ENCODE measurements around the gene MAP4K2. TPM values are rescaled to one million over a fixed set of nuclear protein-coding genes. Genes with fewer than 3 reads are reported as not detected.

Gene MAP4K2
- total RNA-seq, 1 experiment from 2014 or later = 24.7 TPM

- H3T11ph ChIP-seq (ENCODE audit: low read length) = no peak overlapping the region
- no peak overlapping the region for H2BK15ac ChIP-seq (ENCODE audit: low read depth, low read length)
- no peaks in the 10 kb centered on the region for H3K27me3 ChIP-seq (ENCODE audit: insufficient read depth, low read length)
- no peak overlapping the region for H2BK120ac ChIP-seq (ENCODE audit: low read depth, low read length, poor library complexity, severe bottlenecking)
- no peaks in the 10 kb centered on the region for H3K23me2 ChIP-seq (ENCODE audit: insufficient read length, low read depth, low read length, poor library complexity, severe bottlenecking)
- H3K27ac ChIP-seq (ENCODE audit: insufficient read length, low read depth, low read length) = no peak overlapping the region
- H2BK5ac ChIP-seq (ENCODE audit: insufficient read length, low read length) = no peak overlapping the region
- H3K4me1 Mint-ChIP-seq = peaks cover 24 to 34% of the 10 kb centered on the region in 2 experiments
- peaks cover 19% of the 10 kb centered on the region for H3K79me2 ChIP-seq (ENCODE audit: insufficient read depth, low read length)
- no peak overlapping the region for H3K56ac ChIP-seq (ENCODE audit: insufficient read length, low read depth, low read length)
- H4K5ac ChIP-seq (ENCODE audit: insufficient read length, low read depth, low read length) = no peak overlapping the region
- peak overlapping the region in 1 of 3 experiments; percentile 86; a peak in 2 of 7 replicates for H3K27ac Mint-ChIP-seq
- WGBS (ENCODE audit: extremely low coverage, insufficient read length, low lambda C conversion rate) = no CpG with 5 or more reads among the region's 2 CpGs
- no peak overlapping the region for H3K18ac ChIP-seq (ENCODE audit: insufficient read length, low read depth, low read length)
- H3K9me3 Mint-ChIP-seq = no peaks in the 10 kb centered on the region
- peaks cover 91 to 100% (median 100%) of the 10 kb centered on the region in 3 experiments for H3K36me3 Mint-ChIP-seq (ENCODE audit: insufficient read depth in 1 of 3, low read depth in 3 of 3)
- no peak overlapping the region for H4K8ac ChIP-seq (replicated peaks; ENCODE audit: insufficient read length, low read depth, low read length)
- H3K79me1 ChIP-seq (ENCODE audit: insufficient read depth, low read depth, low read length, poor library complexity, severe bottlenecking) = peaks cover 10% of the 10 kb centered on the region
- no peaks in the 10 kb centered on the region for H3K27me3 Mint-ChIP-seq (ENCODE audit: low read depth)
- H3K14ac ChIP-seq (ENCODE audit: insufficient read depth, low read length) = no peak overlapping the region
- H4K91ac ChIP-seq (ENCODE audit: insufficient read length, low read depth, low read length) = no peak overlapping the region
- H4K20me1 ChIP-seq (ENCODE audit: control insufficient read depth, insufficient read depth, insufficient read length) = peaks cover 3% of the 10 kb centered on the region
- no peak overlapping the region for H3K23ac ChIP-seq (ENCODE audit: insufficient read length, low read depth, low read length)
- no peak overlapping the region for H2AFZ ChIP-seq (ENCODE audit: low read length)
- no peak overlapping the region for H2BK12ac ChIP-seq (ENCODE audit: insufficient read length, low read depth, low read length)
- H3K4me2 ChIP-seq (ENCODE audit: insufficient read depth, insufficient read length, low read length) = no peak overlapping the region
- H3K4me1 ChIP-seq (ENCODE audit: insufficient read depth, low read length) = no peaks in the 10 kb centered on the region
- DNase-seq = no peak
- no peak for TF ChIP-seq CTCF (conservative IDR thresholded peaks at IDR 0.05)
- H3K9me3 ChIP-seq (ENCODE audit: control insufficient read depth, low read depth, low read length) = no peaks in the 10 kb centered on the region
- no peak overlapping the region for H3K9ac ChIP-seq (ENCODE audit: extremely low read depth, insufficient read length, low read length)
- no peak overlapping the region for H3K4ac ChIP-seq (ENCODE audit: low read depth, low read length)
- H2AK5ac ChIP-seq (ENCODE audit: insufficient read length, low read length) = no peak overlapping the region
- no peak overlapping the region for H3K4me3 Mint-ChIP-seq
- H2BK20ac ChIP-seq (ENCODE audit: low read depth, low read length, poor library complexity, severe bottlenecking) = no peak overlapping the region
These were observed 31.2 kb downstream of the MAP4K2 start for GRCh38 chr11:64771861-64772260.

All from H9 (cell line).